ENCODE measurements around the gene RNPS1. TPM values are rescaled to one million over a fixed set of nuclear protein-coding genes. Genes with fewer than 3 reads are reported as not detected.
A peak's percentile ranks its signal among the peaks of the same experiment; 100 is the strongest.

The RNPS1 gene
- 85.7 and 95.0 TPM in 2 replicates for total RNA-seq

DNA sequence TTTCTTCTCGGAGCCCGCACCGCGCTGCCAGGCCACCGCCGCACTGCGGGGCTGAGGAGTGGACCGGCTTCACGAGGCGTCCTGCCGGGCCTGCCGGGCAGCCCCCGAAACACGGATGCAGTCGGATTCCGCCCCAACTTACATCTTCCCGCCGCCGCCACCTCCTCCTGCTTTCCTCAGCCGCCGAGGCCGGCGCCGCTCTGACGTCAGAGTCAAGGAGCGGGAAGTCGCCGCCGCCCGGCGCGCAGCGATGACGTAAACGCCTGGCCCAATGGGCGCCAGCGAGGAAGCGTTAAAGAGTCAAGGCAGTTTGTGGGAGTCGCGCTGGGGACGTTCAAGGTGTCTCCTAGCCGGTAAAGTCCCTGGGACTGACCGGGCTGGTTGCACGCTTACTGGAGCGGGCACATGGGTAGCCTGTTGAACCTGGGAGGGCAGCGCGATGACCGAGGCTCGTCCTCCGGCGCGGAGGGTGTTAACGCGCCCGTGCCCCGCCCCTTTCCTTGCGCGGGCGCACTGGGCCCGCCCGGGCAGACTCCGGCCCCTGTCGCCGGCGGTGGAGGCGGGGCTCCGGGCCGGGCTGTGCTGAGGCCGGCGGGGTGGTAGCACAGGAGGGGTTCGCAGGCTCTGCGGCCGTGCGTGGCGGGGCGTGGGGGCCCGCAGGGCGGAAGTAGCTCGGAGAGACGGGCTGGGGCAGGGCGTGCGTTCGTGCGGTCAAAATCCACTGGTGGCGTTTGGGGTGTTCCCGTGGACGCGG, at the start of gene RNPS1:
RNPS1 (minus strand) TSS at position 214 of the 754 bp plus-strand sequence. CDS start 3,483 bp downstream, outside the sequence.
- no peak for TF ChIP-seq CTCF (IDR thresholded peaks at IDR 0.05; ENCODE audit: insufficient read depth, low read depth, low read length)
- H3K4me3 ChIP-seq (ENCODE audit: low read depth, low read length): peak within 1 kb of the TSS; percentile 80

GRCh38 chr16:2317231-2318020, 49.5 kb upstream of the RNPS1 start:
- TF ChIP-seq CTCF (IDR thresholded peaks at IDR 0.05; ENCODE audit: insufficient read depth, low read depth, low read length): no peak
- no peak for DNase-seq (ENCODE audit: low read depth)
- no peak overlapping the region for H3K4me3 ChIP-seq (ENCODE audit: low read depth, low read length)

More for the DNA sequence above, at the start of gene RNPS1:
- DNase-seq (ENCODE audit: low read depth): peak; percentile 97

GRCh38 chr16:2308089-2308962, 40.4 kb upstream of the RNPS1 start:
- no peak for TF ChIP-seq CTCF (IDR thresholded peaks at IDR 0.05; ENCODE audit: insufficient read depth, low read depth, low read length)
- H3K4me3 ChIP-seq (ENCODE audit: low read depth, low read length): no peak overlapping the region
- DNase-seq (ENCODE audit: low read depth): no peak

- no peak for TF ChIP-seq CTCF (IDR thresholded peaks at IDR 0.05; ENCODE audit: insufficient read depth, low read depth, low read length)
- DNase-seq (ENCODE audit: low read depth): no peak
- no peak overlapping the region for H3K4me3 ChIP-seq (ENCODE audit: low read depth, low read length)
These were observed 31.9 kb upstream of the RNPS1 start for GRCh38 chr16:2299915-2300192.

- H3K4me3 ChIP-seq (ENCODE audit: low read depth, low read length): no peak overlapping the region
- TF ChIP-seq CTCF (IDR thresholded peaks at IDR 0.05; ENCODE audit: insufficient read depth, low read depth, low read length): no peak
- DNase-seq (ENCODE audit: low read depth): no peak
These were observed 31.4 kb upstream of the RNPS1 start for GRCh38 chr16:2299121-2299914.

DNA sequence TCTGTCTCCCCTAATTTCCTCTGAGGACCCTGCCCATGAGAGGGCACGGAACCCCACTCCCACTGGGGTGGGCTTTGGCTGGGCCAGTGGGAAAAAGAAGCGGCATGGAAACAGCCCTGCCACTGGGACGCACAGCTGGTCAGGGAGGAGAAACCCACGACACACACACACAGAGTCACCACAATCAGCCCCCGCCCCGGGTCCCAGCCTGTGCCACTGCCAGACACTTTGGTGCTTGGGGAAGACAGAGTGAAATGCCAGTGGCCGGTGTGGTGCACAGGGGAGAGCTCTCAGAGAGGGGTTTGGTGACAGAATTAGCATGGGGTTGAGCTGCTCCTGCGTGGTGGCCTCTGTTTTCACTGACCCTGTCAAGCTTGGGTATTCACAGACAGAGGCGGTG, 30.7 kb upstream of the RNPS1 start:
- TF ChIP-seq CTCF (IDR thresholded peaks at IDR 0.05; ENCODE audit: insufficient read depth, low read depth, low read length): no peak

More for the DNA sequence above, 30.7 kb upstream of the RNPS1 start:
- DNase-seq (ENCODE audit: low read depth): no peak
- H3K4me3 ChIP-seq (ENCODE audit: low read depth, low read length): no peak overlapping the region
